ENCODE data around the gene MGMT. TPM values are rescaled to one million over a fixed set of nuclear protein-coding genes. Genes with fewer than 3 reads are reported as not detected.

MGMT gene
- total RNA-seq, 3 donors from 2014 or later, result 34.1 to 57.8 (median 46.7) TPM

- Histone ChIP-seq H3K4me3 (no peak overlapping the region), H3K36me3 (no peaks in the 10 kb centered on the region), H3K27me3 (no peaks in the 10 kb centered on the region), H3K9me3 (no peaks in the 10 kb centered on the region), H3K4me1 (no peaks in the 10 kb centered on the region), H3K27ac (no peak overlapping the region)
- DNase-seq (ENCODE audit: low spot score in 2 of 2), result no peak
- TF ChIP-seq POLR2A (IDR thresholded peaks at IDR 0.05) (no peak), POLR2AphosphoS5 (IDR thresholded peaks at IDR 0.05) (no peak), CTCF (IDR thresholded peaks at IDR 0.05) (no peak)
- intact Hi-C loops (cut with DNase I; ENCODE audit: low total_unique reads), result no loop called here
These were observed 80.6 kb downstream of the MGMT start for GRCh38 chr10:129547608-129548007.

GRCh38 chr10:129548600-129548999, 81.6 kb downstream of the MGMT start:
- H3K36me3 ChIP-seq, result no peaks in the 10 kb centered on the region
- DNase-seq (ENCODE audit: low spot score in 2 of 2), result no peak
- intact Hi-C loops (cut with DNase I; ENCODE audit: low total_unique reads), result no loop called here
- no peaks in the 10 kb centered on the region for H3K4me1 ChIP-seq
- TF ChIP-seq POLR2A (IDR thresholded peaks at IDR 0.05) (no peak), POLR2AphosphoS5 (IDR thresholded peaks at IDR 0.05) (no peak), CTCF (IDR thresholded peaks at IDR 0.05) (no peak)
- H3K4me3 ChIP-seq, result no peak overlapping the region
- H3K9me3 ChIP-seq, result no peaks in the 10 kb centered on the region
- no peaks in the 10 kb centered on the region for H3K27me3 ChIP-seq
- no peak overlapping the region for H3K27ac ChIP-seq

- H3K4me3 ChIP-seq, result no peak overlapping the region
- DNase-seq (ENCODE audit: low spot score in 2 of 2), result no peak
- H3K27ac ChIP-seq, result no peak overlapping the region
- no peaks in the 10 kb centered on the region for H3K36me3 ChIP-seq
- intact Hi-C loops (cut with DNase I; ENCODE audit: low total_unique reads), result loop anchor here (10.0 kb wide), 1 partner anchor 1135 kb away; no protein-coding TSS in a partner anchor
- no peaks in the 10 kb centered on the region for H3K4me1 ChIP-seq
- H3K27me3 ChIP-seq, result no peaks in the 10 kb centered on the region
- H3K9me3 ChIP-seq, result no peaks in the 10 kb centered on the region
- TF ChIP-seq POLR2A (IDR thresholded peaks at IDR 0.05) (no peak), POLR2AphosphoS5 (IDR thresholded peaks at IDR 0.05) (no peak), CTCF (IDR thresholded peaks at IDR 0.05) (no peak)
These were observed 83.0 kb downstream of the MGMT start for GRCh38 chr10:129550076-129550475.

- intact Hi-C loops (cut with DNase I; ENCODE audit: low total_unique reads), result loop anchor here (10.0 kb wide), 1 partner anchor 1136 kb away; no protein-coding TSS in a partner anchor
These were observed 83.6 kb downstream of the MGMT start for GRCh38 chr10:129550658-129551057.

GRCh38 chr10:129552119-129552518, 85.1 kb downstream of the MGMT start:
- intact Hi-C loops (cut with DNase I; ENCODE audit: low total_unique reads), result loop anchor here (10.0 kb wide), 1 partner anchor 1137 kb away; no protein-coding TSS in a partner anchor
- Histone ChIP-seq H3K4me3 (no peak overlapping the region), H3K27me3 (no peaks in the 10 kb centered on the region), H3K27ac (no peak overlapping the region), H3K4me1 (no peaks in the 10 kb centered on the region), H3K36me3 (no peaks in the 10 kb centered on the region), H3K9me3 (no peaks in the 10 kb centered on the region)
- DNase-seq (ENCODE audit: low spot score in 2 of 2), result no peak
- TF ChIP-seq POLR2AphosphoS5 (IDR thresholded peaks at IDR 0.05) (no peak), POLR2A (IDR thresholded peaks at IDR 0.05) (no peak), CTCF (IDR thresholded peaks at IDR 0.05) (no peak)

More at GRCh38 chr10:129550658-129551057, 83.6 kb downstream of the MGMT start:
- no peak for DNase-seq (ENCODE audit: low spot score in 2 of 2)
- TF ChIP-seq POLR2A (IDR thresholded peaks at IDR 0.05), result no peak
- no peak for TF ChIP-seq CTCF (IDR thresholded peaks at IDR 0.05)
- TF ChIP-seq POLR2AphosphoS5 (IDR thresholded peaks at IDR 0.05), result no peak
- H3K36me3 ChIP-seq, result no peaks in the 10 kb centered on the region
- H3K27ac ChIP-seq, result no peak overlapping the region
- no peaks in the 10 kb centered on the region for H3K27me3 ChIP-seq
- no peaks in the 10 kb centered on the region for H3K4me1 ChIP-seq
- H3K9me3 ChIP-seq, result no peaks in the 10 kb centered on the region
- no peak overlapping the region for H3K4me3 ChIP-seq
